Measurements from ENCODE around the gene OR51E2. TPM values are rescaled to one million over a fixed set of nuclear protein-coding genes. Genes with fewer than 3 reads are reported as not detected.

OR51E2 gene
- total RNA-seq, 4 donors from 2014 or later = 0.24 TPM; not detected in 3

- ATAC-seq = no peak
- in situ Hi-C loops (cut with MboI; ENCODE audit: low sequenced_read_pairs in 4 of 4) = no loop called here
- TF ChIP-seq CTCF (IDR thresholded peaks at IDR 0.05 in 4 of 5, conservative IDR thresholded peaks at IDR 0.05 in 1 of 5) (no peak), POLR2A (IDR thresholded peaks at IDR 0.05) (no peak)
Observed at GRCh38 chr11:4680341-4680740, 17.3 kb downstream of the OR51E2 start.

DNA sequence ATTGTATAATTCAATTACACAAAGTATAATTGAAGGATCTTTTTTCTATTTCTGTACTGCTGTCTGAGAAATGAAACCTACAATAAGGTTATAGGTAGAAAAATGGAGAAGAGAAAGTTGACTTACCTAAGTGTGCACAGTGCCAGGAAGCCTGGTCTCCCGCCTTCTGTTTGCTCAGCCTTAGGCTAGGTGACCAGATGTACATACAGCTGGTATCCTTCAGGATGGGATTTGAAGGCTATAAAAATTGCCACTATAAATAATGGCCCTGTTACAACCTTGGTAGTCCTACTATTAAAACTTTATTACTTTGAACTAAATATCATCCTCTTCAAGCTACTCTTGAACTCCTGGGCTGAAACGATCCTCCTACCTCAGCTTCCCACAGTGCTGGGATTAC, 19.7 kb downstream of the OR51E2 start:
- Histone ChIP-seq H3K36me3 (no peaks in the 10 kb centered on the region), H3K4me3 (no peak overlapping the region), H3K27me3 (no peaks in the 10 kb centered on the region), H3K9me3 (no peaks in the 10 kb centered on the region), H3K27ac (no peak overlapping the region), H3K4me1 (no peaks in the 10 kb centered on the region)
- TF ChIP-seq POLR2A (IDR thresholded peaks at IDR 0.05) (no peak), CTCF (IDR thresholded peaks at IDR 0.05 in 4 of 5, conservative IDR thresholded peaks at IDR 0.05 in 1 of 5) (no peak)
- DNase-seq (no peak), ATAC-seq (no peak)
- intact Hi-C loops (cut with DNase I; ENCODE audit: low total_unique reads) (no loop called here), in situ Hi-C loops (cut with MboI; ENCODE audit: low sequenced_read_pairs in 4 of 4) (no loop called here)

More at GRCh38 chr11:4680341-4680740, 17.3 kb downstream of the OR51E2 start:
- H3K36me3 ChIP-seq = no peaks in the 10 kb centered on the region
- no peaks in the 10 kb centered on the region for H3K4me1 ChIP-seq
- H3K4me3 ChIP-seq = no peak overlapping the region
- no peaks in the 10 kb centered on the region for H3K9me3 ChIP-seq
- DNase-seq = no peak
- intact Hi-C loops (cut with DNase I; ENCODE audit: low total_unique reads) = no loop called here
- H3K27me3 ChIP-seq = no peaks in the 10 kb centered on the region
- H3K27ac ChIP-seq = no peak overlapping the region

- Histone ChIP-seq H3K36me3 (no peaks in the 10 kb centered on the region), H3K4me1 (no peaks in the 10 kb centered on the region), H3K4me3 (no peak overlapping the region), H3K9me3 (no peaks in the 10 kb centered on the region), H3K27ac (no peak overlapping the region), H3K27me3 (no peaks in the 10 kb centered on the region)
- TF ChIP-seq CTCF (IDR thresholded peaks at IDR 0.05 in 4 of 5, conservative IDR thresholded peaks at IDR 0.05 in 1 of 5) = no peak
- no peak for TF ChIP-seq POLR2A (IDR thresholded peaks at IDR 0.05)
- intact Hi-C loops (cut with DNase I; ENCODE audit: low total_unique reads) = no loop called here
- ATAC-seq (no peak), DNase-seq (no peak)
- in situ Hi-C loops (cut with MboI; ENCODE audit: low sequenced_read_pairs in 4 of 4) = no loop called here
Observed at GRCh38 chr11:4673781-4674180, 23.9 kb downstream of the OR51E2 start.

GRCh38 chr11:4672470-4672869, 25.2 kb downstream of the OR51E2 start:
- H3K36me3 ChIP-seq = no peaks in the 10 kb centered on the region
- no peaks in the 10 kb centered on the region for H3K27me3 ChIP-seq
- no peaks in the 10 kb centered on the region for H3K9me3 ChIP-seq
- intact Hi-C loops (cut with DNase I; ENCODE audit: low total_unique reads) (no loop called here), in situ Hi-C loops (cut with MboI; ENCODE audit: low sequenced_read_pairs in 4 of 4) (no loop called here)
- no peak overlapping the region for H3K27ac ChIP-seq
- ATAC-seq = no peak
- no peak overlapping the region for H3K4me3 ChIP-seq
- DNase-seq = no peak
- no peaks in the 10 kb centered on the region for H3K4me1 ChIP-seq
- TF ChIP-seq CTCF (IDR thresholded peaks at IDR 0.05 in 4 of 5, conservative IDR thresholded peaks at IDR 0.05 in 1 of 5) (no peak), POLR2A (IDR thresholded peaks at IDR 0.05) (no peak)

DNA sequence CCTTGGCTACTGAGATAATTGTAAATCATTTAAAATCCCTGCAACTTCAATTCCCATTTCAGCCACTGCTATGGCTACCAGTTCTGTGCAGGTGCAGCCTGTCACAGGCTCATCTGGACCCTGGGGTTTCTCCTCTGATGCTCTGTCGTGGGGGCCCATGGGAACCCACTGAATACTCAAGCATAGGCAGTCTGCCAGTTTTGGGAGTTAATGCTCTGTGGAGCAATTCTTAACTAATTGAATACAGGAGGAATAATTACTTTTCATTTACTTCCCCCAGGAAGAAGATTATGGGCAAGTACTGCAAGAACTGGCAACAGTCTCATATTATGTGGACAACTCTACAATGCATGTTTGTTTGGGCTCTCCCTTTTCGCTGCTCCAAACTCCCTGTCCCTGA, 25.9 kb downstream of the OR51E2 start:
- H3K4me1 ChIP-seq = no peaks in the 10 kb centered on the region
- TF ChIP-seq POLR2A (IDR thresholded peaks at IDR 0.05) (no peak), CTCF (IDR thresholded peaks at IDR 0.05 in 4 of 5, conservative IDR thresholded peaks at IDR 0.05 in 1 of 5) (no peak)
- H3K9me3 ChIP-seq = no peaks in the 10 kb centered on the region
- no peak for ATAC-seq
- H3K27ac ChIP-seq = no peak overlapping the region
- no peaks in the 10 kb centered on the region for H3K36me3 ChIP-seq
- in situ Hi-C loops (cut with MboI; ENCODE audit: low sequenced_read_pairs in 4 of 4) (no loop called here), intact Hi-C loops (cut with DNase I; ENCODE audit: low total_unique reads) (no loop called here)
- DNase-seq = no peak
- H3K27me3 ChIP-seq = no peaks in the 10 kb centered on the region
- no peak overlapping the region for H3K4me3 ChIP-seq

Measured in gastrocnemius medialis (tissue), 4 donors.